ENCODE data around the gene RAD50.

DNA sequence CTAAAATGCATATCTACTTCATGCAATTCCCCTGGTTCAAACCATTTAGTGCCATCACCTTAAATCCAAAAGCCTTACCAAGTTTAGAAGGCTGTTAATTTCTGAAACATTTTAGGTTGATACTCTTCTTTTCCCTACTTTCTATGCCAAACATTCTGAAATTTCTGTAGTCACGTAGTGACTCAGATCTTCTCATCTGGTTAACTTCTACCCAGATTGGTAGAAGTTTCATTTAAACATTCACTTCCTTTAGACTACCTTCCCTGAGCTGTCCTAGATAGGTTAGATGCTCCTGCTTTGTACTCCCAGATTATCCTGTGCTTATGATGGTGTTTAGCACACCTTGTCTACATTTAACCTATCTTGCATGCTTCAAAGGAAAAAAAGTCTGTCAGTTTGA, 9.9 kb downstream of the RAD50 start:
- no peak for TF ChIP-seq POLR2AphosphoS5 (IDR thresholded peaks at IDR 0.05; ENCODE audit: low read depth, low read length)
- no peak for TF ChIP-seq TAF1 (IDR thresholded peaks at IDR 0.05; ENCODE audit: borderline replicate concordance, insufficient read depth, low read length)
- TF ChIP-seq SIN3A (IDR thresholded peaks at IDR 0.05; ENCODE audit: borderline replicate concordance, insufficient read depth, low read length) = no peak

All from PFSK-1 (cell line).